Esophagus muscularis mucosa (tissue), 4 donors: ENCODE data around the gene PPP1R12B.

Source experiments
- CTCF ChIP-seq, 3 experiments: fragments of 200-600 bp in 2 of 3; fragments of 450-650 bp in 1 of 3; sonication (generic) in 2 of 3; IDR thresholded peaks; one replicate each; pipeline ENCODE4 v1.5.1; 2017 to 2019; ENCODE audit warnings: antibody characterized with exemption in 3 of 3, mild to moderate bottlenecking in 2 of 3, moderate library complexity in 1 of 3
- EP300 ChIP-seq: sonication (generic); formaldehyde crosslinking; IDR thresholded peaks from one replicate; pipeline ENCODE4 v1.6.1; 2017; ENCODE audit warnings: antibody characterized with exemption
- POLR2A ChIP-seq: fragments of 450-650 bp; IDR thresholded peaks from one replicate; pipeline ENCODE4 v1.6.1; 2017; ENCODE audit warnings: antibody characterized with exemption, moderate library complexity, mild to moderate bottlenecking, low read depth
- POLR2AphosphoS5 ChIP-seq, 2 donors: sonication (generic); formaldehyde crosslinking; IDR thresholded peaks; one replicate each; pipeline ENCODE4 v1.6.1; 2017; ENCODE audit warnings: antibody characterized with exemption in 2 of 2

GRCh38 chr1:202631076-202631923 lies 282.8 kb downstream of the PPP1R12B start:
- TF ChIP-seq CTCF (IDR thresholded peaks at IDR 0.05) (no peak), EP300 (no peak), POLR2AphosphoS5 (IDR thresholded peaks at IDR 0.05) (no peak), POLR2A (no peak)
